ENCODE data around the gene RPS15.

- TF ChIP-seq POLR2A (IDR thresholded peaks at IDR 0.05; ENCODE audit: low read depth, low read length) (no peak), EZH2 (IDR thresholded peaks at IDR 0.05; ENCODE audit: borderline replicate concordance, low read depth, low read length, severe bottlenecking) (no peak), POLR2AphosphoS5 (IDR thresholded peaks at IDR 0.05; ENCODE audit: insufficient read depth, low read depth, low read length) (no peak), CTCF (IDR thresholded peaks at IDR 0.05; ENCODE audit: extremely low read depth in 1 of 2, insufficient read depth in 1 of 2, low read depth in 1 of 2, low read length in 2 of 2) (no peak), MAX (IDR thresholded peaks at IDR 0.05; ENCODE audit: insufficient read depth, insufficient read length) (no peak), MYC (IDR thresholded peaks at IDR 0.05; ENCODE audit: low read depth, low read length) (no peak), FOS (IDR thresholded peaks at IDR 0.05; ENCODE audit: borderline replicate concordance, insufficient read depth, low read length) (no peak), JUN (IDR thresholded peaks at IDR 0.05; ENCODE audit: borderline replicate concordance, insufficient read depth, insufficient read length, low read depth) (no peak)
Measured at GRCh38 chr19:1449467-1450442, 11.6 kb downstream of the RPS15 start, which contains the start of gene APC2.
